Measurements from ENCODE around the gene LRRC42.
A peak's percentile ranks its signal among the peaks of the same experiment; 100 is the strongest.

Gene LRRC42, protein sequence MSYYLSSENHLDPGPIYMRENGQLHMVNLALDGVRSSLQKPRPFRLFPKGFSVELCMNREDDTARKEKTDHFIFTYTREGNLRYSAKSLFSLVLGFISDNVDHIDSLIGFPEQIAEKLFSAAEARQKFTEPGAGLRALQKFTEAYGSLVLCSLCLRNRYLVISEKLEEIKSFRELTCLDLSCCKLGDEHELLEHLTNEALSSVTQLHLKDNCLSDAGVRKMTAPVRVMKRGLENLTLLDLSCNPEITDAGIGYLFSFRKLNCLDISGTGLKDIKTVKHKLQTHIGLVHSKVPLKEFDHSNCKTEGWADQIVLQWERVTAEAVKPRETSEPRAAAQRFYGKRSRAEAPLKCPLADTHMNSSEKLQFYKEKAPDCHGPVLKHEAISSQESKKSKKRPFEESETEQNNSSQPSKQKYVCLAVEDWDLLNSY

DNA sequence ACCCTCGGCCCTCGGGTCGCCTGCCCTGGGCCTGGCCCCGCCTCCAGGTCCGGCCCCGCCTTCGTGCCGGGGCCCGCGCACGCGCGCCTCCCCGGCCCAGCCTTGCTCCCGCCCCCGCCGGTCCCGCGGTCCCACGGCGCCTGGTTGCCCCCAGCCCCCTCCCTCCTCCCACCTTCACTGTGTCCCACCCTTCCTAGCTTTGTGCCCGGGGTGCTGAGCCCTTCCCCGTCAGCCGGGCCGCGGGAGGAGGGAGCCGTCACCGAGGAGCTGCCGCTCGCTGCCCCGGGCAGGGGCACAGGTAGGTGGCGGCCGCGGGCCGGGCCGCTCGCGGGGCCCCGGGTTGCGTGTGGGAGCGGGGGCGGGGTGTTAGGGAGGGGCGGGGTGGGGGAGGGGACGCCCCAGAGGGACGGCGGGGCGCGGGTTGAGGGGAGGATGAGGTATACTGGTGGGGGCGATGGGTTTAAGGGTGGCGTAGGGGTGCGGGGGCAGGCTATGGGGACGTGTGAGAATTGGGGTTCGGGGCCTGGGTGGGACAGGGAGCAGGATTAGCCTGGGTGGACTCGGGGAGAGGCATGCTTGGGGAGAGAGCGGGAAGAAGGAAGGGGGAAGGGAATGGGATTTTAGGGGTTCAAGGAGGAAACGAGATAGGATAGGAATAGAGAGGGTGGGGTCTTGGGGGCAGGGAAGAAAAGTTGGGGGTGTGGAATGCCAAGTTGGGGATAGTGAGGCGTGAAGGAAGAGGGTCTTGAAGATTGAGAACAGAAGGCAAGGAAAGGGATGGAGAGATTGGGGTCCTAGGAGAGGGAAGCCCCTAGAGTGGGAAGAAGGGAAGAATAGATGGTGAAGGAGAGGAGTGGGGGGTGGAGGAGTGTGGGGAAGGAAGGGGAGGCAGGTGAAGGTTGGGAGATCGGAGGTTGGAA lies at the start of gene LRRC42:
Gene LRRC42, plus strand, starts transcription at position 99 of the 920 bp plus-strand sequence. CDS start 5,650 bp downstream, outside the sequence.
- no peak for DNase-seq (ENCODE audit: low spot score)
- FAIRE-seq = no peak

DNA sequence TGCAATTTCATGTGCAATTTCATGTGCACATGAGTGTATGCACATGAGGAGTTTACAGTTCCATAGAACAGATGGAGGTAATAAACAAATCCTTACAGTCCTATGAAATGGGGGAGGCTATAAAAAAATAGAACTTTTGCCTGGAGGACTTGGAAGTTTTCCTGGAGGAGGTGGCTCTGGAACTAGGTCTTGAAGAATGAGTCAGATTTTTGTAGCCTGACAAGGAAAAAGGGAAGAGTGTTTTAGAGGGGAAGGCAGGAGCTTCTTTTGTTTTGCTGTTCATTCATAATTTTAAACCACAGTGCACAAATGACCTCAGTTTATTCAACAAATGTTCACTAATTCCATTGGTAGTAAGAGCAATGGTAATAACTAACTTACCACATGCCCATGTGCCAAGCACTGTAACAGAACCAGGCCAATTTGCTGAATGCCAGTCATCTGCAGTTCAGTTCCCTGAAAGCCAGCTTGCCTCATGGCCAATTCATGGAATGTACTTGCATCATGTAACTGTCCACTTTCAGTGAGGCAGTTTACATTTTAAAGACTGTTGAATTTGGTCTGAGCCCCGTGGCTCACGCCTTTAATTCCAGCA lies 49.4 kb upstream of the LRRC42 start:
- FAIRE-seq (peak; percentile 98), DNase-seq (ENCODE audit: low spot score) (peak; percentile 89)

DNA sequence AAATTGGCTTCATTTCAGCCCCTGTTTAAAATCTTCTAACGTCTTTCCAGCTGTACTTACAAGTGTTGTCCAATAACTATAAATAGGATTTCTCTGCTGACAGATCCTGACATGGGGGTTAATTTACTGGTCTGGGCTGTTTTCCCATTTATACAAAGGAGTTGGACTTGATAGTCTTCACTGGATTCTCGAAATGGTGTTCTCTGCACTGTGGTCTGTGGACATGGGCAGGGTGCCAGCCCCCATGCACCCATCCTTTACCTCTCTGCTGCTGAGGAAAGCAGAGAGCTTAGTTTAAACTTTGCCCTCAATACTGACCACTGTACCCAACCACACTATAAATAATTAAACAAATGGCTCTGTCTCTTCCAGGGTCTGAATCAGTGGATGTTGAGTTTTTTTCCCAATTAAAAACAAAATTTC lies 46.9 kb upstream of the LRRC42 start:
- FAIRE-seq (peak; percentile 99), DNase-seq (ENCODE audit: low spot score) (peak; percentile 89)

DNA sequence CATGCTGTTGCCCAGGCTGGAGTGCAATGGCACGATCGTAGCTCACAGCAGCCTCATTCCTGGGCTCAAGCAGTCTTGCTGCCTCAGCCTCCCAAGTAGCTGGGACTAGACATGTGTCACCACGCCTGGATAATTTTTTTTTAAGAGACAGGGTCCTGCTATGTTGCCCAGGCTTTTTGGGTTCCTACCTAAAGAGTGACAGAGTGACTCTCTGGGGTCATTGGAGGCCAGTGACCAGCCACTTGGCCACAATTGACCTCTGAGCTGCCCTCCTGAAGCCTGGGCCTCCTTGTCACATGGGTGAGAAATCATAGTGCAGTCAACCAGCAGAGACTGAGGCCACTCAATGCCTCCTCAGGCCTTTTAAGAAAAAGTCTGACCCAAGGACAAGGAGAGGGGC lies 46.4 kb upstream of the LRRC42 start:
- DNase-seq (ENCODE audit: low spot score) = peak; percentile 67
- no peak for FAIRE-seq

DNA sequence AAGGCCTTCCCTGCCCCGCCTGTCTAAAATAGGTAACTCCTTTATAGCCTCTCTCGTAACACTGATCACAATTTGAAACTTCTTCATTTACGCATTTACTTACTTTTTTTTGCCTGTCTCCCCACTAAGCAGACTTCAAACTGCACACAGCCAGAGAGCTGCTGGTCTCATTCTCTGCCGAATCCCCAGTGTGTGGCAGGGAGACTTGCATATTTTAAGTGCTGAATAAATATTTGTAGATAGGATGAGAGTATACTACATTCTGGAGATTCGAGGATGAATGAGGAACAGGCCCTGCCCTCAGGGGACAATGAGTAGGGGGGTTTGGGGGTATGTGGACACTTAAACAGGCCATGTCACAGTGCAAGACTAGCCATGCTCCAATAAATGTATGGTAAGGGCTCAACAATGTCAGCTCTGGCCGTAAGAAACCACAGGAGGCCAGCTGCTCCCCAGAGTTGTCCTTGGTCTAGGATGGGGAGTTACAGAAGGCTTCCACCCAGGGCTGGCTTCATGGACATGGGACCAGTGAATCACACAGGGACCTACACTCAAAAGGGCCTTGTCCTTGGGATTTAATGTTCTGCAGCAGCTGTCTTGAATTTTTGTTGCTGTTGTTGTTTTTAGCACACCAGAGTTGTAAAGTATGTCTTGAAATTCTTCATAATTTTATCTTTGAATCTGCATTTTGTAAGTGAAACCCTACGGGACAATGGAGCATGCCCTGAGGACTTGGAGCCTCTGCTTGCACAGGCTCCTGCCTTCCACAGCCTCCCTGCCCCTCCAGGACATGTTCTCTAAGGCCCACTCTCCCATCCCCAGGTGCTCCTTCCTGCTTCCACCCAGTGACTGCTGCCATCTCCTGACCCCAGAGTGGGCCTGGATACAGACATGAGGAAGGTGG lies 43.7 kb upstream of the LRRC42 start:
- DNase-seq (ENCODE audit: low spot score) (no peak), FAIRE-seq (no peak)

DNA sequence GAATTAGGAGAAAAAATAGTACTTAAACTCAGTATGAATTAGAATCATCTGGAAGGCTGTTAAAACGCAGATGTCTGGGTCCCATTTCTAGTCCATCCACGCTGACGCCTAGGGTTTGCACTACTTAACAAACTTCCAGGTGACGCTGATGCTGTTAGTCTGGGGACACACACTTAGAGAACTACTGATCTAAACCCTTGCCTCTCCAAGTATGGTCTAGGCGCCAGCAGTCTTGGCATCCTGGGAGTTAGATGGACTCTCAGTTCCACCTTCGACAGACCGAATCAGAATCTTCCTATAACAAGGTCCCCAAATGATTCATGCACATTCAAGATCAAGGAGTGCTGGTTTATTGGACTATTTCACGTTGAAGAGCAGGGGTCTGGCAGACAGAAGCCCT lies 40.6 kb upstream of the LRRC42 start:
- no peak for DNase-seq (ENCODE audit: low spot score)
- no peak for FAIRE-seq

DNA sequence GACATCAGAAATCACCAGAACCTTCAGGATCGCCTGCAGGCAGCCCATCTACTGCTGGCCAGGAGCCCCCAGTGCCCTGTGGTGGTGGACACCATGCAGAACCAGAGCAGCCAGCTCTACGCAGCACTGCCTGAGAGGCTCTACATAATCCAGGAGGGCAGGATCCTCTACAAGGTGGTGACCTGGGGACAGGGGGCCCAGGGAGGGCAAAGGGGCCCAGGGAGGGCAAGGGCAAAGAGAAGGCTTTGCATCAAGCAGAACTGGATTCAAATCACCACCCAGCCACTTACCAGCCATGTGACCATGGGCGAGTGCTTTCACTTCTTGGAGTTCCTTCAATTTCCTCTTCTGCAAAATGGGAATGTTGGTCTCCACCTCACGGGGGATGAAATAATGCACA lies 40.0 kb upstream of the LRRC42 start:
- FAIRE-seq (no peak), DNase-seq (ENCODE audit: low spot score) (no peak)

DNA sequence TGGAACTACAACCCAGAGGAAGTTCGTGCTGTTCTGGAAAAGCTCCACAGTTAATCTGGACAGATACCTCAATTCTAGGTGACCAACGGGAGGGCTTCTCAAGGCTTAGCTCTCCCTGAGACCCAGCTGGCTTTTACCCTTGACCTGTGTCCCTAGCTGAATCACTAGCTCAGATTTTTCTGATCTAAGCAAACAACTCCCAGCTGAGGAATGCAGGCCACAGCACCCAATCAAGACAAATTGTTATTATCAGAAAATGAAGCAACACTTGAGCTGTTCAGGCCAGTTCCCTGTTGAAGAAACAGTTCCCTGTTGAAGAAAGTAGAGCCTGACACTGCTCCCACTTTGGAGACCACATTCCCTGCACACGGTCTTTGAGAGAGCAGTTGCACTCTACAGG lies 36.2 kb upstream of the LRRC42 start:
- FAIRE-seq = no peak
- DNase-seq (ENCODE audit: low spot score) = no peak

DNA sequence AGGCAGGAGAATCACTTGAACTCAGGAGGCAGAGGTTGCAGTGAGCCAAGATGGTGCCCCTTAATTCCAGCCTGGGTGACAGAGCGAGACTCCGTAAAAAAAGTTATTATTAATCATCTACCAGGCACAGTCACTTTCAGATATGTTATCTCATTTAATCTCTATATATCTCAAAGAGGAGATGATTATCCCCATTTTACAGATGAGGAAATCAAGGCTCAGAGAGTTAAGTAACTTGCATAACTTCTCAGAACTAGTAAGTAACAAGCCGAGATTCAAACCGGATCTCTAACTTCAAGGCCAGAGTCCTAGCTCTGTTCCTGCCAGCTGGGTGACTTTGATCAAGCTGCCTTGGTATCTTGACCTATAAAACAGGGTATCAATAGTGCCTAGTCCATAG lies 34.7 kb upstream of the LRRC42 start:
- DNase-seq (ENCODE audit: low spot score) (no peak), FAIRE-seq (no peak)

DNA sequence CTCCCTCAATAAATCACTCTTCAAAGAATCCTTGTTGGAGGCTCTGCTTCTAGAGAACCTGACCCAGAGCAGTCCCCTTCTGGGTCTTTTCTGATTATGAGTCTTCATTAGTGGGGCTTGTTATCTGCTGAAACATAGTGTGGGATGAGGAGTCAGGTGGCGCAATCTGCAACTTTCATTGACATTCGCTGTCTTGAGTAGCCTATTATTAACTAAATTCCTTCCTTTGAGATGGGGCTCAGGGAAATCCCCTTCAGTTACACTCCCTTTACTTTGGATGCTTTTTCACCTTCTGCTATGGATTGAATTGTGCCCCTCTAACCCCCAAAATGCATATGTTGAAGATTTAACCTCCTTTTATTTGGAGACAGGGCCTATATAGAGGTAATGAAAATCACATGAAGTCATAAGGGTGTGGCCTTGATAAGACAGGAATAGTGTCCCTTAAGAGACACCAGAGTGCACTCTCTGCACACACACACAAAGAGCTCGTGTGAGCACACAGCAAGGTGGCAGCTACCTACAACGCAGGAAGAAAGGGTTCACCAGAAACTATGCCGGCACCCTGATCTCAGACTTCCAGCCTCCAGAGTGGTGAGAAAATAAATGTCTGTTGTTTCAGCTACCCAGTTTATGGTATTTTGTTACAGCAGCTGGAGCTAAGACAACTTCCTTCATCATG lies 32.7 kb upstream of the LRRC42 start:
- DNase-seq (ENCODE audit: low spot score) = no peak
- FAIRE-seq = no peak

DNA sequence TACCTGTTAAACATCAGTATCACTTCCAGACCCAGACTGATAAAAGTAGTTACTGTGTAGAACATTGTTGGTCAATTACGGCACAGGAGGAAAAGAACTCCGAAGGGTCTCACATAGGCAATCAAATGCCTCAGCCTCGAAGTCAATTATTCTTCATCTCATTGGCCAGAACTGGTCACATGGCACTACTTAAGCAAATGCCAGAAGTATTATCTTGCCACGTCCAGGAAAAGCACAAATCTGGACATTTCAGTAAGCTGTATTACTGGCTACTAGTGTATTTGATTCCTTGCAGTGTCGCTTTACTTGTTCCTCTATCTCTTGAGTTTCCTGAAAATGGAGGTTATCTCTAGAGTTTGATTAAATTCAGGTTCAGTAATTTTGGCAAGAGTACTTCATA lies 27.8 kb upstream of the LRRC42 start:
- DNase-seq (ENCODE audit: low spot score) = no peak
- no peak for FAIRE-seq

DNA sequence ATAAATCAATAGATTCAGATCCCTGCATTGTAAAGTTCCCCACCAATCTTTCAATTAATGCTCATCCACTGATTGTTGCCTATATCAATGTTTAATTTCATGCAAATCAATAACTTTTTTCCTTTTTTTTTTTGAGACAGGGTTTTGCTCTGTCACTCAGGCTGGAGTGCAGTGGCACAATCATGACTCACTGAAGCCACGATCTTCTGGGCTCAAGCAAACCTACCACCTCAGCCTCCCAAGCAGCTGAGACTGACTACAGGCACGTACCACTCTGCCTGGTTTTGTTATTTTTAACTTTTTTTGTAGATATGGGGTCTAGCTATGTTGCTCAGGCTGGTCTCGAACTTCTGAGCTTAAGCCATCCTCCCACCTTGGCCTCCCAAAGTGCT lies 26.5 kb upstream of the LRRC42 start:
- DNase-seq (ENCODE audit: low spot score) = peak; percentile 63
- FAIRE-seq = peak; percentile 91

DNA sequence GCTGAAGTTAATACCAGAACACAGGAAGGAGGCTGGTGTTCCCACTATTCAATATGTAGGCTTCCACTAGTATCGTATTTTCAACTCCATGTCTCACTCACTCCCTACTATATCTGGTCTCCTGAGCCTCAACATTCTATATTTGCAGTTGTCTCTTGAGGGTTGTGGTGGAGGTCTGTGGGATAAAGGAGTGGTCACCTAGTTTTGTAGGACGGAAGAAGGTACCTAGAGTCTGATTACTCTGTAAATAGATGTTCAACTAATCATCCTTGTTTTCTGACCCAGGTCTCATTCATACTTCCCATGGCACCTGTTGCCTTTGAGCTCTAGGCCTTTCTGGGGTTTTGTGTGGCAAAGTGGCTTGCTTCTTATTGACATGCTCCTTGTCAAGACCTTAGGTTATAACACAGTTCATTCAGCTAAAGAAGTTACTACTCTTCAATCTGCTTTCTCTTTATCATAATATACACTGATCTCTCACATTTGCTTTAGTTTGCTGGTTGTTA lies 18.7 kb upstream of the LRRC42 start:
- DNase-seq (ENCODE audit: low spot score) (no peak), FAIRE-seq (no peak)

DNA sequence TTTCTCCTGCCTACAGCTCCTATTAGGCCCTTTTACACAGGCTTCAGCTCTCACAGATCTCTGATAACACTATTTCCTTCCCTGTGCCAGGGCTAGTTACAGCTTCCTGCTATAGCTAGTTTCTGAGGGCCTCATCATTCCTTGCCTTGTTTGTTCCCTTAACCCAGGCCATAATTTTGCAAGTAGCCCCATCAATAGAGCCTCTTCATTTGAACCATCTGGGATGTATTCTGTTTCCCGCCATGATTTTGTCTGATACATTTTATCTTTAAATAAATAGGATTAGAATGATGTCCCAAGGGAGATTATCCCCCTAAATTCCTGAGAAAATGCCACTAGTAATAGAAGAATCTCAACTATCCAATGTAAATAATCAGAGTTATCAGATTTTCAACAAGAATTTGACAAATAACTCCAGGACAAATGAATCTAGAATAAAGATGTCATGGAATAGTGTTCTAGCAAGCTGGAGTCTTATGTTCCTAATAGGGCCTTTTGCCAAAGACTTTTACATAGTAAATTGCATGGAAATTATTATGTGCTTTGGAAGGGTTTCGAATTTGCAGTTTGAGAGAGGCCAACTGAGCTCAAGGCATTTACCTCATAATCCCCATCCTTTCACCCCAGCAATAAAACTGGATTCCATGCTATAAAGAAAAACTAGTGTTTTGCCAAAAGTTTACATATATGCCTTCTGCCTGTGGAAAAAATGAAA lies 16.7 kb upstream of the LRRC42 start:
- no peak for DNase-seq (ENCODE audit: low spot score)
- FAIRE-seq = no peak

DNA sequence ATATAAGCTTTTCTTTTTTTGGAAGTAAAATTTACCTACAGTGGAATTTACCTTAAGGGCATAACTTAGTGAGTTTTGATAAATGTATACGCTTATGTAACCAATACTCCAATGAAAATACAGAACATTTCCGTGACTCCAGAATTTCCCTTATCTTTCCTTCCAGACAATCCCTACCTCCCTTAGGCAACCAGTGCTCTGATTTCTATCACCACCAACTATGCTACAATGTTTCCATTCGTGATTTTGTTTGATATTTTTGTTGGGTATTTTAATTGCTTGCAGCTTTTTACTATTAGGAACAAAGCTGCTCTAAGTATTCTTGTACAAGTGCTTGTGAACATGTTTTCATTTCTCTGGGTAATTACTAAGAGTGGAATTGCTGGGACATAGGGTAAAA lies 15.2 kb upstream of the LRRC42 start:
- DNase-seq (ENCODE audit: low spot score) = no peak
- FAIRE-seq = no peak

DNA sequence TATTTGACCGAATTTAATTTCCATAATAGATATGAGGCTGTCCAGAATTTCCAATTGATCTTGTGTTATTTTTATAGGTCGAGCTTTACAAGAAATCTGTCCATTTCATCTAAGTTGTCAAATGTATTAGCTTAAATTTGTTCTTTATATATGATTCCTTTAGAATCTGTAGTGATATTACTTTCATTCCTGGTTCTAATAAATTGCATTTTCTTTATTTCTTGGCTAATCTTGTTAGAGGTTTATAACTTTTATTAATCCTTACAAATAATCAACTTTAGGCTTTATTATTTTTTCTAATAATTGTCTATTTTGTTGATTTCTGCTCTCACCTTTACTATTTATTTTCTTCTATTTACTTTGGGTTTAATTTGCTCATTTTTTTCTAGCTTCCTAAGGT lies 14.6 kb upstream of the LRRC42 start:
- FAIRE-seq (peak; percentile 27), DNase-seq (ENCODE audit: low spot score) (no peak)

DNA sequence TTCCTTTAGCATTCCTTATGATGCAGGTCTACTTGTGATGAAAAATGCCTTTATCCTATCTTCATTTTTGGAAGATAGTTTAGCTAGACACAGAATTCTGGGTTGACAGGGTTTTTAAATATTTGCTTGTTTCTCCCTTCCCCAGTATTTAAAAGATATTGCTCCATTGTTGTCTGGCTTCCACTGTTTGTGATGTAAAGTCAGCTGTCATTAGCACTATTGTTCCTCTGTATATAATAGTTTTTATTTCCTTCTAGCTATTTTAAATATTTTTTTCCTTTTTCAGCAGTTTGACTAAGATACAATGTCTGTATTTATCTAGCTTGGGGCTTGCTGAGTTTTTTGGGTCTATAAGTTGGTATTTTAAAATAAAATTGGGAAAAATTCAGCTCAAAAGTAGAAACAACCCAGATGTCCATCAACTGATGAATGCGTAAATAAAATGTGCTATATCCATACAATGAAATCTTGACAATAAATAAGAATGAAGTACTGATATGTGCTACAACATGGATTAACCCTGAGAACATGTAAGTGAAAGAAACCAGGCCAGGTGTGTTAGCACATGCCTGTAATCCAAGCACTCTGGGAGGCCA lies 11.9 kb upstream of the LRRC42 start:
- DNase-seq (ENCODE audit: low spot score) = no peak
- FAIRE-seq = no peak

DNA sequence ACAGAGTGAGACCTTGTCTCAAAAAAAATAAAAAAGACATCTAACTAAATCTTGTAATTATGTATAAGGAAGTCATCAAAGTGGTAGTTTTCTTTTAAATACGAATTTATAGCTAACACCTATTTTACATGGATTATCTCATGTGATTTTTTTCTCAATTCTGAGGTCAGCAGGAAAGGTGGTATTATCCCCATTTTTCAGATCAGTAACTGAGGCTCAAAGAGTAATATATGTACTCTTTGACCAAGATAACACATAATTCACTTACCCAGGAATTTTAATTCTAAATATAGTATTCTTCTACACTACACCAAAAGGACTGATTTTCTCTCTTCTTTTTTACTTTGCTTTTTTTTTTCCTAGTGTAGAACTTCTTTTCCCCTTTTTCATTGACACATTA lies 9.7 kb upstream of the LRRC42 start:
- DNase-seq (ENCODE audit: low spot score) (no peak), FAIRE-seq (no peak)

Measured in RCC 7860 (cell line).